AG04450 (cell line): ENCODE results near the gene CST9L. TPM values are rescaled to one million over a fixed set of nuclear protein-coding genes. Genes with fewer than 3 reads are reported as not detected.

Experiments used
- CTCF ChIA-PET: fragments of 300-600, 350-600 bp; formaldehyde crosslinking; extraction: SDS; loops from one replicate; lab custom pipeline; 2022; ENCODE audit warnings: antibody characterized with exemption, inconsistent platforms; lab: Charles Lee
- POLR2A ChIA-PET: fragments of 350-600 bp; formaldehyde crosslinking; extraction: SDS; loops from one replicate; lab custom pipeline; 2021; ENCODE audit warnings: antibody characterized with exemption, inconsistent platforms; lab: Yijun Ruan, JAX
- DNase-seq: peaks from one replicate; pipeline ENCODE4 v3.0.0-alpha.2; 2011; ENCODE audit warnings: low read depth, low spot score
- H3K27ac ChIP-seq: one replicate; pipeline ENCODE4 v1.5.1; 2012; ENCODE audit warnings: low read depth, low read length, control low read depth
- H3K27me3 ChIP-seq: one replicate; pipeline ENCODE4 v1.6.0; 2012; ENCODE audit warnings: low read length; ENCODE audit not compliant: control insufficient read depth, insufficient read depth
- H3K4me3 ChIP-seq: 2 replicates; pipeline ENCODE4 v1.5.1; 2011; ENCODE audit warnings: mild to moderate bottlenecking, low read depth, low read length, control low read depth
- H3K9me3 ChIP-seq: 2 replicates; pipeline ENCODE4 v1.5.1; 2012; ENCODE audit warnings: low read length; ENCODE audit not compliant: control insufficient read depth, insufficient read depth
- polyA plus RNA-seq: library from polyadenylated mRNA; depleted of rRNA; stranded (reverse); fragments of >200 nt; gene quantifications from 2 replicates; pipeline ENCODE4 v1.2.3, GENCODE V29; 2011
- TF ChIP-seq, protein P1 (sequence below): IDR thresholded peaks from 2 replicates; pipeline ENCODE4 v1.5.1; 2011; ENCODE audit warnings: low read depth, low read length, control low read depth, inconsistent platforms

The CST9L gene
- polyA plus RNA-seq, 1 experiment, result not detected

DNA sequence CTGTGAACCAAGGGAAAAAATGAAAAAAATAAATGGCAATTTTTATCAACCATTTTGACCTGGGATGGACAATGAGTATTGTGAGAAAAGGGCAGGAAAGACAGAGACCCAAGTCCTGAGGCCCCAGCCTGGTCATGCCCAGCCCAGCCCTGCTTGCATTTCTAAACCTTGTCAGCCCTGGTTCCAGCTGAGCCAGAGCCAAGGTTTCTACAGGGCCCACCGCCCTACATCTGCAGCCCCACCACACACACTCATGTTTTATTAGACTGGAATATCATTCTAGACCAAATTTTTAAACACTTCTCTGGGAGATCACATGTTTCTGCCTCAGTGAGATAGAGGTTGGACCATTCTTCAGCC lies 667 bp upstream of the CST9L start:
- TF ChIP-seq, protein P1, sequence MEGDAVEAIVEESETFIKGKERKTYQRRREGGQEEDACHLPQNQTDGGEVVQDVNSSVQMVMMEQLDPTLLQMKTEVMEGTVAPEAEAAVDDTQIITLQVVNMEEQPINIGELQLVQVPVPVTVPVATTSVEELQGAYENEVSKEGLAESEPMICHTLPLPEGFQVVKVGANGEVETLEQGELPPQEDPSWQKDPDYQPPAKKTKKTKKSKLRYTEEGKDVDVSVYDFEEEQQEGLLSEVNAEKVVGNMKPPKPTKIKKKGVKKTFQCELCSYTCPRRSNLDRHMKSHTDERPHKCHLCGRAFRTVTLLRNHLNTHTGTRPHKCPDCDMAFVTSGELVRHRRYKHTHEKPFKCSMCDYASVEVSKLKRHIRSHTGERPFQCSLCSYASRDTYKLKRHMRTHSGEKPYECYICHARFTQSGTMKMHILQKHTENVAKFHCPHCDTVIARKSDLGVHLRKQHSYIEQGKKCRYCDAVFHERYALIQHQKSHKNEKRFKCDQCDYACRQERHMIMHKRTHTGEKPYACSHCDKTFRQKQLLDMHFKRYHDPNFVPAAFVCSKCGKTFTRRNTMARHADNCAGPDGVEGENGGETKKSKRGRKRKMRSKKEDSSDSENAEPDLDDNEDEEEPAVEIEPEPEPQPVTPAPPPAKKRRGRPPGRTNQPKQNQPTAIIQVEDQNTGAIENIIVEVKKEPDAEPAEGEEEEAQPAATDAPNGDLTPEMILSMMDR, result no peak
- no peak for DNase-seq
- H3K4me3 ChIP-seq, result no peak overlapping the region
- CTCF ChIA-PET, result no interaction called here
- no peaks in the 10 kb centered on the region for H3K9me3 ChIP-seq
- no peaks in the 10 kb centered on the region for H3K27me3 ChIP-seq
- no peak overlapping the region for H3K27ac ChIP-seq
- POLR2A ChIA-PET, result no interaction called here

DNA sequence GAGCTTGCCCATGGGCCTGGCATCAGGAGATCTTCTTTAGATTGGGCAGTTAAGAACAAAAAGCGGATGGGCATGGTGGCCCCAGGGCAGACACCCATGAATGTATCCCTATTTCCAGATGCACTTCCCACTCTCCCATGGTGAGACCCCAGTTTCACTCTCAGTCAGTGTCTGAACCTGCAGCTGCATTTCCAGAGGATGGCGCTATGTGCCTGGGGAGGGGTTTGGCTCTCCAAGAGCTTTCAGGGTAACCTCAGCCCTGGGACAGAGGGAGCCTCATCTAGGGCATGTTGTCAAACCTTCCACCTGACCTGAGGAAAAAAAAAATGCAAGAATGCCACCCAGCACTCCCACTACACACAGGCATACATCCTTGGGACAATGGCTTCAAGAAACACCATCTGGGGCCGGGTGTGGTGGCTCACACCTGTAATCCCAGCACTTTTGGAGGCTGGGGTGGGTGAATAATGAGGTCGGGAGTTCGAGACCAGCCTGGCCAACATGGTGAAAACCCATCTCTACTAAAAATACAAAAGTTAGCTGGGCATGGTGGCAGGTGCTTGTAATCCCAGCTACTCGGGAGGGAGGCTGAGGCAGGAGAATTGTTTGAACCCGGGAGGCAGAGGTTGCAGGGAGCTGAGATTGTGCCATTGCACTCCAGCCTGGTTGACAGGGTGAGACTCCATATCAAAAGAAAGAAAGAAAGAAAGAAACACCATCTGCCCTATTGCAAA lies 1.9 kb downstream of the CST9L start:
- TF ChIP-seq, protein P1, result no peak

GRCh38 chr20:23565503-23566045 lies 2.7 kb downstream of the CST9L start:
- TF ChIP-seq, protein P1, result no peak
- Histone ChIP-seq H3K27me3 (no peaks in the 10 kb centered on the region), H3K9me3 (no peaks in the 10 kb centered on the region), H3K27ac (no peak overlapping the region), H3K4me3 (no peak overlapping the region)
- DNase-seq, result no peak
- ChIA-PET CTCF (interaction anchor here (0.6 kb wide), 1 partner anchor 9 kb away, joined by 3 read pairs; no protein-coding TSS in a partner anchor), POLR2A (no interaction called here)

More for the DNA sequence above, 1.9 kb downstream of the CST9L start:
- no peaks in the 10 kb centered on the region for H3K9me3 ChIP-seq
- ChIA-PET POLR2A (no interaction called here), CTCF (interaction anchor here (0.6 kb wide), 1 partner anchor 10 kb away, joined by 3 read pairs; no protein-coding TSS in a partner anchor)
- H3K27ac ChIP-seq, result no peak overlapping the region
- no peaks in the 10 kb centered on the region for H3K27me3 ChIP-seq
- no peak overlapping the region for H3K4me3 ChIP-seq
- DNase-seq, result no peak

GRCh38 chr20:23564927-23565326 lies 3.4 kb downstream of the CST9L start:
- no peak overlapping the region for H3K27ac ChIP-seq
- no peaks in the 10 kb centered on the region for H3K27me3 ChIP-seq
- no peak overlapping the region for H3K4me3 ChIP-seq
- ChIA-PET CTCF (interaction anchor here (0.6 kb wide), 1 partner anchor 9 kb away, joined by 3 read pairs; no protein-coding TSS in a partner anchor), POLR2A (no interaction called here)
- TF ChIP-seq, protein P1, result no peak
- DNase-seq, result no peak
- H3K9me3 ChIP-seq, result no peaks in the 10 kb centered on the region

GRCh38 chr20:23562721-23563342 lies 5.5 kb downstream of the CST9L start:
- ChIA-PET CTCF (no interaction called here), POLR2A (no interaction called here)
- H3K27me3 ChIP-seq, result no peaks in the 10 kb centered on the region
- no peak overlapping the region for H3K27ac ChIP-seq
- DNase-seq, result no peak
- TF ChIP-seq, protein P1, result no peak
- no peaks in the 10 kb centered on the region for H3K9me3 ChIP-seq
- no peak overlapping the region for H3K4me3 ChIP-seq
